NCI-H2107 treated with DMSO at 0.1 percent for 48 hours (cell line): Measurements from ENCODE around the gene PRKG1.

Source experiments
- DNase-seq: peaks from one replicate; lab custom pipeline; 2025; ENCODE audit not compliant: unreplicated experiment; lab: John Stamatoyannopoulos, UW

The PRKG1 gene

GRCh38 chr10:52318822-52319464, 1244.7 kb downstream of the PRKG1 start:
- no peak for DNase-seq

- DNase-seq, result no peak
Observed at GRCh38 chr10:52319926-52320325, 1245.6 kb downstream of the PRKG1 start.

GRCh38 chr10:52322323-52322722, 1248.0 kb downstream of the PRKG1 start:
- no peak for DNase-seq

GRCh38 chr10:52322936-52323335, 1248.6 kb downstream of the PRKG1 start:
- no peak for DNase-seq

- DNase-seq, result no peak
Observed at GRCh38 chr10:52326382-52326781, 1252.1 kb downstream of the PRKG1 start.

- DNase-seq, result no peak
Observed at GRCh38 chr10:52331638-52332364, 1257.5 kb downstream of the PRKG1 start.

- no peak for DNase-seq
Observed at GRCh38 chr10:52332815-52333214, 1258.5 kb downstream of the PRKG1 start.

GRCh38 chr10:52334595-52334994, 1260.3 kb downstream of the PRKG1 start:
- no peak for DNase-seq

GRCh38 chr10:52335665-52336064, 1261.4 kb downstream of the PRKG1 start:
- no peak for DNase-seq

- no peak for DNase-seq
Observed at GRCh38 chr10:52337225-52337624, 1262.9 kb downstream of the PRKG1 start.

- DNase-seq, result no peak
Observed at GRCh38 chr10:52343439-52343838, 1269.2 kb downstream of the PRKG1 start.

GRCh38 chr10:52346394-52347326, 1272.4 kb downstream of the PRKG1 start:
- no peak for DNase-seq

- DNase-seq, result no peak
Observed at GRCh38 chr10:52347327-52347667, 1273.0 kb downstream of the PRKG1 start.
